Right renal cortex interstitium (tissue), 3 donors: ENCODE measurements around the gene TBC1D1. TPM values are rescaled to one million over a fixed set of nuclear protein-coding genes. Genes with fewer than 3 reads are reported as not detected.
"Not testable (repeated sequence)": the region's sequence is repeated elsewhere in the genome, so short reads cannot be mapped to it uniquely, and the experiment has no call there.

ENCODE experiments used
- DNase-seq, 3 donors: peaks; one replicate each; pipeline ENCODE4 v3.0.0-alpha.2; 2013; ENCODE audit warnings: low read depth in 3 of 3, low spot score in 2 of 3
- polyA plus RNA-seq, 3 donors: library from polyadenylated mRNA; unstranded; fragments of 120-200 nt; gene quantifications; one replicate each; pipeline ENCODE4 v1.2.1, GENCODE V29; 2013; ENCODE audit not compliant: insufficient read length in 3 of 3

Gene TBC1D1
- polyA plus RNA-seq, 3 donors = 189 to 200 (median 198) TPM

GRCh38 chr4:37923089-37923488 is 32.2 kb downstream of the TBC1D1 start:
- DNase-seq = not testable (repeated sequence)

- DNase-seq = no peak
These were observed 34.1 kb downstream of the TBC1D1 start for GRCh38 chr4:37924946-37925345.

- no peak for DNase-seq
These were observed 36.5 kb downstream of the TBC1D1 start for GRCh38 chr4:37927434-37927833.

GRCh38 chr4:37928426-37929416 is 37.8 kb downstream of the TBC1D1 start:
- DNase-seq = no peak

GRCh38 chr4:37934096-37934495 is 43.2 kb downstream of the TBC1D1 start:
- DNase-seq = no peak

GRCh38 chr4:37934609-37935008 is 43.7 kb downstream of the TBC1D1 start:
- no peak for DNase-seq

- DNase-seq = no peak
These were observed 44.1 kb downstream of the TBC1D1 start for GRCh38 chr4:37935026-37935425.

GRCh38 chr4:37936889-37937498 is 46.1 kb downstream of the TBC1D1 start:
- DNase-seq = no peak

GRCh38 chr4:37938208-37938607 is 47.3 kb downstream of the TBC1D1 start:
- no peak for DNase-seq

- DNase-seq = no peak
These were observed 55.8 kb downstream of the TBC1D1 start for GRCh38 chr4:37946503-37947179.

GRCh38 chr4:37948542-37948941 is 57.7 kb downstream of the TBC1D1 start:
- no peak for DNase-seq

GRCh38 chr4:37949636-37950426 is 58.9 kb downstream of the TBC1D1 start:
- DNase-seq = no peak

GRCh38 chr4:37951461-37952352 is 60.8 kb downstream of the TBC1D1 start:
- no peak for DNase-seq

- no peak for DNase-seq
These were observed 62.3 kb downstream of the TBC1D1 start for GRCh38 chr4:37953156-37953555.

- DNase-seq = no peak
These were observed 62.9 kb downstream of the TBC1D1 start for GRCh38 chr4:37953620-37954293.

- no peak for DNase-seq
These were observed 66.1 kb downstream of the TBC1D1 start for GRCh38 chr4:37956941-37957340.

- DNase-seq = no peak
These were observed 68.0 kb downstream of the TBC1D1 start for GRCh38 chr4:37958932-37959331.

GRCh38 chr4:37960098-37960497 is 69.2 kb downstream of the TBC1D1 start, which contains the start of gene PTTG2:
TSS of gene PTTG2 (plus strand) at chr4:37960398. CDS start at chr4:37960435, 37 bp downstream.
- no peak for DNase-seq
